Uterus (tissue), 4 donors: ENCODE measurements around the gene IYD. TPM values are rescaled to one million over a fixed set of nuclear protein-coding genes. Genes with fewer than 3 reads are reported as not detected.

ENCODE experiments used
- DNase-seq, 2 donors: peaks; one replicate each; pipeline ENCODE4 v3.0.0-alpha.2; 2019 to 2020
- H3K27ac ChIP-seq, 2 donors: fragments of 200-600 bp; sonication (generic); 1 replicate in 1 of 2; 2 replicates in 1 of 2; pipeline ENCODE4 v1.5.1; 2016 to 2018
- H3K27me3 ChIP-seq, 2 donors: fragments of 200-600 bp; sonication (generic); one replicate each; pipeline ENCODE4 v1.5.1; 2018 to 2019; ENCODE audit warnings: control low read depth in 1 of 2
- H3K36me3 ChIP-seq, 2 donors: fragments of 200-600 bp; sonication (generic); one replicate each; pipeline ENCODE4 v1.5.1; 2019; ENCODE audit warnings: control low read depth in 1 of 2
- H3K4me1 ChIP-seq, 2 donors: fragments of 200-600 bp; sonication (generic); one replicate each; pipeline ENCODE4 v1.5.1; 2018 to 2019; ENCODE audit warnings: control low read depth in 1 of 2
- H3K4me3 ChIP-seq, 2 donors: fragments of 200-600 bp; sonication (generic); 1 replicate in 1 of 2; 2 replicates in 1 of 2; pipeline ENCODE4 v1.5.1; 2018 to 2019; ENCODE audit warnings: mild to moderate bottlenecking in 1 of 2
- H3K9me3 ChIP-seq, 2 donors: fragments of 200-600 bp; sonication (generic); one replicate each; pipeline ENCODE4 v1.5.1; 2019; ENCODE audit warnings: control low read depth in 1 of 2
- CTCF ChIP-seq, 4 experiments: fragments of 200-600 bp in 2 of 4; fragments of 450-650 bp in 2 of 4; sonication (generic) in 2 of 4; IDR thresholded peaks; one replicate each; pipeline ENCODE4 v1.5.1; 2016 to 2019; ENCODE audit warnings: antibody characterized with exemption in 4 of 4, mild to moderate bottlenecking in 2 of 4, moderate library complexity in 1 of 4
- POLR2A ChIP-seq, 2 donors: fragments of 450-650 bp; IDR thresholded peaks; one replicate each; pipeline ENCODE4 v1.6.1; 2016; ENCODE audit warnings: antibody characterized with exemption in 2 of 2, mild to moderate bottlenecking in 1 of 2, moderate library complexity in 1 of 2
- intact Hi-C: fragments of 100-400 bp; cut with DNase I; formaldehyde crosslinking; loops from one replicate; pipeline ENCODE4 v1.15.1; 2023; ENCODE audit warnings: low total_unique reads
- total RNA-seq, 4 donors: library from RNA; depleted of rRNA in 3 of 4; stranded (reverse); fragments of >200 nt in 3 of 4; gene quantifications; one replicate each; pipeline versions ENCODE4 v1.1.0 to v1.2.4, GENCODE V29; 2014 to 2023
- donor health status: DM: yes; HTN: yes; CAD: no.

IYD gene
- total RNA-seq, 4 donors from 2014 or later = not detected

GRCh38 chr6:150394899-150395295 is 26.1 kb downstream of the IYD start:
- intact Hi-C loops = no loop called here
- no peaks in the 10 kb centered on the region for H3K36me3 ChIP-seq
- no peak for DNase-seq

GRCh38 chr6:150395388-150396009 is 26.7 kb downstream of the IYD start:
- no peak overlapping the region for H3K27ac ChIP-seq
- intact Hi-C loops = no loop called here
- no peaks in the 10 kb centered on the region for H3K9me3 ChIP-seq
- no peaks in the 10 kb centered on the region for H3K36me3 ChIP-seq
- no peak for TF ChIP-seq POLR2A (IDR thresholded peaks at IDR 0.05)
- TF ChIP-seq CTCF (IDR thresholded peaks at IDR 0.05) = peak; percentile 50 to 55 (median 50)
- H3K4me1 ChIP-seq = no peaks in the 10 kb centered on the region
- no peaks in the 10 kb centered on the region for H3K27me3 ChIP-seq
- DNase-seq = no peak
- no peak overlapping the region for H3K4me3 ChIP-seq

More at GRCh38 chr6:150394899-150395295, 26.1 kb downstream of the IYD start:
- TF ChIP-seq CTCF (IDR thresholded peaks at IDR 0.05) = no peak
- H3K4me3 ChIP-seq = no peak overlapping the region
- no peak overlapping the region for H3K27ac ChIP-seq
- no peaks in the 10 kb centered on the region for H3K9me3 ChIP-seq
- no peaks in the 10 kb centered on the region for H3K27me3 ChIP-seq
- H3K4me1 ChIP-seq = no peaks in the 10 kb centered on the region

GRCh38 chr6:150403458-150404246 is 34.8 kb downstream of the IYD start:
- DNase-seq = no peak
- TF ChIP-seq POLR2A (IDR thresholded peaks at IDR 0.05) (no peak), CTCF (IDR thresholded peaks at IDR 0.05) (no peak)
- Histone ChIP-seq H3K4me1 (no peaks in the 10 kb centered on the region), H3K27me3 (no peaks in the 10 kb centered on the region), H3K4me3 (no peak overlapping the region), H3K9me3 (no peaks in the 10 kb centered on the region), H3K27ac (no peak overlapping the region), H3K36me3 (no peaks in the 10 kb centered on the region)
- intact Hi-C loops = no loop called here

- no peaks in the 10 kb centered on the region for H3K9me3 ChIP-seq
- no peak overlapping the region for H3K4me3 ChIP-seq
- intact Hi-C loops = no loop called here
- TF ChIP-seq POLR2A (IDR thresholded peaks at IDR 0.05) (no peak), CTCF (IDR thresholded peaks at IDR 0.05) (no peak)
- no peaks in the 10 kb centered on the region for H3K4me1 ChIP-seq
- DNase-seq = no peak
- H3K27ac ChIP-seq = no peak overlapping the region
- no peaks in the 10 kb centered on the region for H3K36me3 ChIP-seq
- no peaks in the 10 kb centered on the region for H3K27me3 ChIP-seq
Observed at GRCh38 chr6:150406948-150407347, 38.1 kb downstream of the IYD start.

- no peak for DNase-seq
- intact Hi-C loops = no loop called here
- TF ChIP-seq CTCF (IDR thresholded peaks at IDR 0.05) = no peak
- no peak for TF ChIP-seq POLR2A (IDR thresholded peaks at IDR 0.05)
Observed at GRCh38 chr6:150408842-150409241, 40.0 kb downstream of the IYD start.

More at GRCh38 chr6:150408842-150409241, 40.0 kb downstream of the IYD start:
- Histone ChIP-seq H3K4me3 (no peak overlapping the region), H3K9me3 (no peaks in the 10 kb centered on the region), H3K27ac (no peak overlapping the region), H3K36me3 (no peaks in the 10 kb centered on the region), H3K4me1 (no peaks in the 10 kb centered on the region), H3K27me3 (no peaks in the 10 kb centered on the region)
